Endodermal cell (in vitro differentiated cells): ENCODE data around the gene GRID1. TPM values are rescaled to one million over a fixed set of nuclear protein-coding genes. Genes with fewer than 3 reads are reported as not detected.

Source experiments
- DNase-seq: peaks from one replicate; pipeline ENCODE4 v3.0.0-alpha.2; 2017
- H3K27ac ChIP-seq: 2 replicates; pipeline ENCODE4 v1.5.1; 2013; ENCODE audit warnings: mild to moderate bottlenecking, low read depth, low read length, moderate library complexity
- H3K27me3 ChIP-seq: 2 replicates; pipeline ENCODE4 v1.6.1; 2013; ENCODE audit warnings: mild to moderate bottlenecking, low read length, moderate library complexity; ENCODE audit not compliant: insufficient read depth, control insufficient read depth, poor library complexity, severe bottlenecking
- H3K36me3 ChIP-seq: 2 replicates; pipeline ENCODE4 v1.7.0; 2013; ENCODE audit warnings: mild to moderate bottlenecking, low read length, moderate library complexity; ENCODE audit not compliant: control insufficient read depth, insufficient read depth
- H3K4me1 ChIP-seq: one replicate; pipeline ENCODE4 v1.7.0; 2013; ENCODE audit warnings: low read length; ENCODE audit not compliant: control insufficient read depth, insufficient read depth
- H3K4me3 ChIP-seq: 2 replicates; pipeline ENCODE4 v1.5.1; 2013; ENCODE audit warnings: mild to moderate bottlenecking, low read length, moderate library complexity
- H3K9ac ChIP-seq: 2 replicates; pipeline ENCODE4 v1.6.1; 2013; ENCODE audit warnings: mild to moderate bottlenecking, low read length, moderate library complexity; ENCODE audit not compliant: poor library complexity, severe bottlenecking; ENCODE audit errors: extremely low read depth
- H3K9me3 ChIP-seq: 2 replicates; pipeline ENCODE4 v1.6.1; 2013; ENCODE audit warnings: mild to moderate bottlenecking, low read length, moderate library complexity; ENCODE audit not compliant: control insufficient read depth
- H3K27ac Mint-ChIP-seq: 2 replicates; pipeline ENCODE4 v1.8.0; 2020; ENCODE audit warnings: mixed read lengths
- H3K27me3 Mint-ChIP-seq: 2 replicates; pipeline ENCODE4 v1.8.0; 2021; ENCODE audit warnings: mild to moderate bottlenecking, mixed read lengths; ENCODE audit not compliant: insufficient read depth
- H3K36me3 Mint-ChIP-seq: 2 replicates; pipeline ENCODE4 v1.8.0; 2020; ENCODE audit warnings: low read depth, mixed read lengths
- H3K4me1 Mint-ChIP-seq: 2 replicates; pipeline ENCODE4 v1.8.0; 2020; ENCODE audit warnings: mixed read lengths
- H3K4me3 Mint-ChIP-seq: 2 replicates; pipeline ENCODE4 v1.8.0; 2020; ENCODE audit warnings: mild to moderate bottlenecking, moderate library complexity, mixed read lengths
- H3K9me3 Mint-ChIP-seq: 2 replicates; pipeline ENCODE4 v1.8.0; 2020; ENCODE audit warnings: mild to moderate bottlenecking, mixed read lengths
- CTCF ChIP-seq: fragments of 200-600 bp; sonication (generic); conservative IDR thresholded peaks from 2 replicates; pipeline ENCODE4 v1.5.0; 2021; ENCODE audit warnings: antibody characterized with exemption, mild to moderate bottlenecking
- WGBS, 2 experiments: methylation state at CpG; one replicate each; pipeline versions ENCODE4 v1.1.5 to v1.1.7; 2013; ENCODE audit warnings: missing lambda C conversion rate in 2 of 2, mixed read lengths in 1 of 2; ENCODE audit not compliant: insufficient coverage in 1 of 2, insufficient read length in 1 of 2; 5-methylcytosine and 5-hydroxymethylcytosine counted together
- total RNA-seq, 2 donors: library from RNA; stranded (reverse); fragmentation: NEBNext Ultra II Directional in 1 of 2; extraction: Animal tissue kit (Norgen Biotek cat#: 25700) in 1 of 2; gene quantifications; 2 replicates in 1 of 2; 3 replicates in 1 of 2; pipeline ENCODE4 v1.2.1, GENCODE V29; 2021

GRID1 gene
- total RNA-seq, 2 donors from 2014 or later: 0.13 to 0.53 TPM

DNA sequence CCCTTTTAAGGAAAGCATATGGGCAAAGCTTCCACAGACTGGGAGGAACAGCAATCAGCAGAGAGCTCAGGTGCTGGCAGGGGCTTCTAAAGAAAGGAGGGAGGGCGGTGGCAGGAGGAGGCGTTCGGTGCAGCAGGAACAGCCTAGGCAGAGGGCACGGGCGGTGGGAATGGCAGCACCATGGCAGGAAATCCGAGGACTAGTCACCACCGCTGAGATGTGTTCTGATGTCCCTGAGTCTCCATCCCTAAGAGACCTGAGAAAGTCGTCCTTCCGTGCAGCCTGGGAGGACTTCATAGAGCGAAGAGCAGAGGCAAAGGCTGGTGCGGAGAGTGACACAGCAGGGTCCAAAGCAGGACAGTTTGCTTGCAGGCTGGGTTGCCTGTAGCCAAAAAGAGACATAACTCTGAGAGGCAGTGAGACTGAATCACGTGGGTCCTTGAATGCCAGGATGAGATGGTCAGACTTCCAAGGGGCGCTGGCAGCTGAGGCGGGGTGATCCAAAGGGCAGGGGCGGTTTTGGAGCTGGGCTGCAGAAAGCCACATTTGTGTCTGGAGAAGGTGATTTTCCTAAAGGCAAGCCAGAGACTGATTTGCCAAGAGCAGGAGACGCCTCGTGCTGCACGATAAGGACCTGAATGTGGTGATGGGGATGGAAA, 35.8 kb upstream of the GRID1 start:
- 33% methylated on average over 13 to 18 of the region's 18 CpGs for WGBS, 2 experiments

DNA sequence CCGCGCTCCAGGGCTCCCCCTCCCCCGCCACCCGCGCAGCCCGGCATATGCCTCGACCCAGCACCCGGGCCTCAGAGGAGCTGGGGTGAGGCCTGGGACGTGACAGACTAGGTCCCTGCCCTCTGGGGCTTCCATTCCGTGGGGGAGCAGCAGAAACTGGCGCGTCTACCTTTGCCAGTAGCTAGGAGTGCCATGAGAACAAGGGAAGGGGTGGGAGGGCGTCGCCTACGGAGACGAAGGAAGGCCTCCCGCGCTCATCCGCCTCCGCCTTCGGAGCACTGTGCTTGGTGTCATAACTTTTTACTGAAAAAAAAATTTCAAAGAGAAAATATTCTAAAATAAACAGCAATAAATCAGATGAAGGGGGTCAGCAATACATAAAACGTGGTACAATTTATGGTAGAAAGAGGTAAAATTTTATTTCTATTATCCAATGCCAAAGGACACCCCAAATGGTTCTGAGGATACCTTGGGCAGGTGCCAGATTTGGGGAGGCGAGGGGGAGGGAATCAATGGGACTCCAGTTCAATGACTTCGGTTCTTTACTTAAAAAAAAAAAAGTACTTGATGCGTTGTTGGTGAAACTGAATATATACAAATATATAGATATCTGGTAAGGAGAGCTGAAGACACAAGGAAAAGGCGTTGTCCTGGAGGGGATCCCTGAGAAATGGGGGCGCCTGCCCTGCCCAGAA, 35.1 kb upstream of the GRID1 start:
- peak; percentile 77 for DNase-seq
- Histone ChIP-seq H3K27ac (no peak overlapping the region), H3K4me3 (peak overlapping the region; percentile 83), H3K9me3 (no peaks in the 10 kb centered on the region), H3K27me3 (peaks cover 58% of the 10 kb centered on the region), H3K4me1 (no peaks in the 10 kb centered on the region), H3K36me3 (no peaks in the 10 kb centered on the region), H3K9ac (no peak overlapping the region)
- WGBS, 2 experiments: 8 to 23% methylated on average over 5 to 23 of the region's 27 CpGs
- peaks cover 42% of the 10 kb centered on the region for H3K27me3 Mint-ChIP-seq
- no peaks in the 10 kb centered on the region for H3K9me3 Mint-ChIP-seq
- peaks cover 7% of the 10 kb centered on the region for H3K4me1 Mint-ChIP-seq
- H3K36me3 Mint-ChIP-seq: no peaks in the 10 kb centered on the region
- no peak for TF ChIP-seq CTCF
- H3K4me3 Mint-ChIP-seq: peak overlapping the region; percentile 64
- H3K27ac Mint-ChIP-seq: no peak overlapping the region

More for the DNA sequence above, 35.8 kb upstream of the GRID1 start:
- H3K4me1 Mint-ChIP-seq: peaks cover 7% of the 10 kb centered on the region
- DNase-seq: peak; percentile 66
- no peak overlapping the region for H3K27ac Mint-ChIP-seq
- no peak overlapping the region for H3K9ac ChIP-seq
- H3K4me3 ChIP-seq: peak overlapping the region; percentile 83
- no peak overlapping the region for H3K27ac ChIP-seq
- H3K36me3 Mint-ChIP-seq: no peaks in the 10 kb centered on the region
- no peaks in the 10 kb centered on the region for H3K4me1 ChIP-seq
- no peaks in the 10 kb centered on the region for H3K36me3 ChIP-seq
- H3K9me3 ChIP-seq: no peaks in the 10 kb centered on the region
- peaks cover 52% of the 10 kb centered on the region for H3K27me3 ChIP-seq
- H3K27me3 Mint-ChIP-seq: peaks cover 39% of the 10 kb centered on the region
- H3K4me3 Mint-ChIP-seq: peak overlapping the region; percentile 64
- H3K9me3 Mint-ChIP-seq: no peaks in the 10 kb centered on the region
- no peak for TF ChIP-seq CTCF

- no peaks in the 10 kb centered on the region for H3K9me3 Mint-ChIP-seq
Observed at GRCh38 chr10:86400705-86401587, 34.4 kb upstream of the GRID1 start.

More at GRCh38 chr10:86400705-86401587, 34.4 kb upstream of the GRID1 start:
- H3K27ac ChIP-seq: no peak overlapping the region
- no peaks in the 10 kb centered on the region for H3K36me3 Mint-ChIP-seq
- H3K27me3 ChIP-seq: peaks cover 58% of the 10 kb centered on the region
- H3K4me1 Mint-ChIP-seq: peaks cover 7% of the 10 kb centered on the region
- WGBS, 2 experiments: 1% methylated on average over 16 to 76 of the region's 76 CpGs
- peak; percentile 37 for TF ChIP-seq CTCF
- peak overlapping the region; percentile 64 for H3K4me3 Mint-ChIP-seq
- H3K36me3 ChIP-seq: no peaks in the 10 kb centered on the region
- H3K9ac ChIP-seq: peak overlapping the region; percentile 20
- peak; percentile 81 for DNase-seq
- peaks cover 42% of the 10 kb centered on the region for H3K27me3 Mint-ChIP-seq
- H3K9me3 ChIP-seq: no peaks in the 10 kb centered on the region
- H3K4me3 ChIP-seq: peak overlapping the region; percentile 83
- H3K4me1 ChIP-seq: no peaks in the 10 kb centered on the region
- H3K27ac Mint-ChIP-seq: peak overlapping the region; percentile 17
